Astrocyte of the spinal cord (primary cell): ENCODE data around the gene NOP10.
"Not testable (repeated sequence)": the region's sequence is repeated elsewhere in the genome, so short reads cannot be mapped to it uniquely, and the experiment has no call there.

Experiments
- DNase-seq: peaks from one replicate; pipeline ENCODE4 v3.0.0; 2011; ENCODE audit warnings: low read depth, low spot score
- H3K4me3 ChIP-seq: 2 replicates; pipeline ENCODE4 v1.5.1; 2011; ENCODE audit warnings: low read depth, mild to moderate bottlenecking, low read length, moderate library complexity
- in situ Hi-C: cut with HindIII; loops from 2 replicates; pipeline ENCODE4 v1.10.0; 2017; ENCODE audit warnings: low sequenced_read_pairs
- TF ChIP-seq, protein P1 (sequence below): IDR thresholded peaks from 2 replicates; pipeline ENCODE4 v1.5.1; 2012; ENCODE audit warnings: low read depth, mild to moderate bottlenecking, low read length, inconsistent platforms

The NOP10 gene

DNA sequence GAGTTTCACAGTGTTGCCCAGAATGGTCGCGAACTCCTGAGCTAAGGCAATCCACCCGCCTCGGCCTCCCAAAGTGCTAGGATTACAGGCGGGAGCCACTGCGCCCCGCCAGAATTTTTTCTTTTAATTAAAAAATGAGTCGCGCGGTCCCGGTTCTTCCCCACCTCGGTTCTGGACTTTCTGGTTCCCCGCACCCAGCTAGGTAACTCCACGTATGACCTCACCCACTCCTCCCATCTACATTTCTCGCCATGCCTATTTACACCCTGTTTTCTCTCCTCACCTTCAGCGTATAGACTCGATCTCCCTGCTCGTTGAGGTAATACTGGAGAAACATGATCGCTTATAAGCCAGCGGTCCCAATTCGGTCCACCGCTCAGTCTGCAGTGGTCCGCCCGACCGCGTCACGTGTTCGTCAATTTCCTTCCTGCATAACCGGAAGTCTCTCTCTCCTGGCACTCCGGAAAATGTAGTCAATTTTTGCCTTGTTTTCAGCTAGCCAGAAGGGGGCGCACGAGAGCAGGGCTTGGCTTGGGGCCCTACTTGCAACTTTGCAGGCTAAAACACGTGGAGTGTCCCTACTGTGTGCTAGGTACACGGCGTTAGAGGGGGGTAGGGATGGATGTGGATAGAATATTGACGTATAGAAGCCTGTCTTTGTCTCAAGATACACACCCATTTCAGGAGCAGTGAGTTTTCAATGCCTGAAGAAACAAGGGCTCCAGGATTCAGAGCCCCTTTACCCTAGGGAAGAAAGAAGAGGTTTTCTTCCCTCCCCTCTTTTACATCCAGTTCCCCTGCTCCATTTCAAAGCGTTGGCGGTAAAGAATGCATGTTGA is at the start of gene NOP10, which contains the start of gene NUTM1:
Gene NOP10, minus strand, starts transcription at position 400 of the 839 bp plus-strand sequence. Its CDS starts 63 bp downstream, at position 337.
Gene NUTM1, plus strand, starts transcription at position 579 of the 839 bp plus-strand sequence. CDS start 382 bp downstream, outside the sequence.
- TF ChIP-seq, protein P1, sequence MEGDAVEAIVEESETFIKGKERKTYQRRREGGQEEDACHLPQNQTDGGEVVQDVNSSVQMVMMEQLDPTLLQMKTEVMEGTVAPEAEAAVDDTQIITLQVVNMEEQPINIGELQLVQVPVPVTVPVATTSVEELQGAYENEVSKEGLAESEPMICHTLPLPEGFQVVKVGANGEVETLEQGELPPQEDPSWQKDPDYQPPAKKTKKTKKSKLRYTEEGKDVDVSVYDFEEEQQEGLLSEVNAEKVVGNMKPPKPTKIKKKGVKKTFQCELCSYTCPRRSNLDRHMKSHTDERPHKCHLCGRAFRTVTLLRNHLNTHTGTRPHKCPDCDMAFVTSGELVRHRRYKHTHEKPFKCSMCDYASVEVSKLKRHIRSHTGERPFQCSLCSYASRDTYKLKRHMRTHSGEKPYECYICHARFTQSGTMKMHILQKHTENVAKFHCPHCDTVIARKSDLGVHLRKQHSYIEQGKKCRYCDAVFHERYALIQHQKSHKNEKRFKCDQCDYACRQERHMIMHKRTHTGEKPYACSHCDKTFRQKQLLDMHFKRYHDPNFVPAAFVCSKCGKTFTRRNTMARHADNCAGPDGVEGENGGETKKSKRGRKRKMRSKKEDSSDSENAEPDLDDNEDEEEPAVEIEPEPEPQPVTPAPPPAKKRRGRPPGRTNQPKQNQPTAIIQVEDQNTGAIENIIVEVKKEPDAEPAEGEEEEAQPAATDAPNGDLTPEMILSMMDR, result peak; percentile 91
- in situ Hi-C loops, result no loop called here
- peak within 1 kb of the TSS; percentile 90 for H3K4me3 ChIP-seq
- DNase-seq, result peak; percentile 93

DNA sequence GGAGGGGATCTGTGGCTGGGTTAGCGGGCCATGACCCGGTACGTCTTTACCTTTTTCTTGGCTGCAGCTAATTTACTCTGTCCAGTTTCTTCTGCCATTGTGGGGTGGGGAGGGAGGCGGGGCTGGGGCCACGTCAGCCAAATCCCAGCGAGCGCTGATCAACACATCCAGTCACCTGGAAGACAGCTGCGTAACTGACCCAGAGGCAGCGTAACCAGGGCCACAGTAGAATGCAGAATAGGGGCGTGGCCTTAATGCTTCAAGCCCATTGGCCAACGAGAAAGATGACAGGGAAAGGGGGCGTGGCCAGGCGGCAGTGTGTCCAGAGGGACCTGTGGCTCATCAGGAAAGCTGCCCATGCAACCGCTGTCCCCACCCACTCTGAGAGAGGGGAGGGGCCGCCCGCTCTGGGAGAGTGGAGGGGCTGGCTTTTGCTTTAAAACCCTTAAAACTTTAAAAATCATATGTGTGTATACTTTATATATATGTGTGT is 46.7 kb upstream of the NOP10 start:
- in situ Hi-C loops, DNase-seq, H3K4me3 ChIP-seq: not testable (repeated sequence)

DNA sequence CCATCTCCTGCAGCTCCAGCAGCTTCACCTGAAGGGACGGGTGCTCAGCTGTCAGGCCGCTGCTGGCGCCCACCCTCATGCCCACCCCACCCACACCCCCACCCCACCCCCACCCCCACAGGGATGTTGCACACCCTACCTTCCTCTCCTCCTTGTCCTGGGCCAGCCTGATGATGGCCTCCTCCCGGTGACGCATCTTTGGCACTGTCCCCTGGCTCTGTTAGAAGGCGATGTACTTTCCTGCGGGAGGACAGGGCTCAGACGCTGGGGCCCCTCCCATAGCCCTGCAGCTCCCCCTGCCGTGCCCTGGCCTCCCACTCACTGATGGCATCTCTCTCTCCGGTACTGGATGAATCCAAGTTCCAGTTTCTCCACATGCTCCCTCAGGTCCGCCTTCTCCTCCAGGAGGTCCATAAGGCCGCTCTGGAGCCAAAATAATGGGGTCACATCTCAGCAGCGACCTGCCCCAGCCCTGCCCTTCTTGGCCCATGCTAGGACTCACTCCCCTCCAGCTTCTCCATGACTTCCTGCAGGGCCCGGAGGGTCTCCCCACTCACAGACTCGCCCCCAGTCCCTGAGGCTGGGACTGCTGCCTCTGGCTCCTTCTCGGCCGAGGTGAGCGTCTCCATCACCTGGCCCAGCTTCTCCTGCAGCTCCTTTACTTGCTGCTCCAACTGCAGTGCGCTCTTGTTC is 39.0 kb upstream of the NOP10 start:
- H3K4me3 ChIP-seq, DNase-seq, in situ Hi-C loops: not testable (repeated sequence)

DNA sequence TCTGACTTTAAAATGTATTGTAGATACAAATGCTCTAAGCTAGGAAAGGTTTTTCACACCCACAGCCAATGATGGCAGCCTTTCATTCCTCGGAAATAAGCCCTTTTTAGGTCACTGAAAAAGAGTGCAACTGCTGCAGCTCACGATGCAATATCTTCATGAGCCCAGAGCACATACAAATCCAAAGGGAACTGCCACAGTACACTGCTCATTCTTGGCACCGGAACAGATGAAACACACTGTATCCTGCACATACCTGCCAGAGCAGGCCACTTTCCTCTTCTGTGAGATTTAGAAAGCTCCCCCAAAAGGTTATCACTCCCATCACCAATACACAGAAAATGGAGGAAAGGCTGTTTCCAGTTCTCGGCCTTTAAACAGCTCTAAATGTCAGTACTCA is 37.6 kb upstream of the NOP10 start:
- DNase-seq, H3K4me3 ChIP-seq, in situ Hi-C loops: not testable (repeated sequence)

DNA sequence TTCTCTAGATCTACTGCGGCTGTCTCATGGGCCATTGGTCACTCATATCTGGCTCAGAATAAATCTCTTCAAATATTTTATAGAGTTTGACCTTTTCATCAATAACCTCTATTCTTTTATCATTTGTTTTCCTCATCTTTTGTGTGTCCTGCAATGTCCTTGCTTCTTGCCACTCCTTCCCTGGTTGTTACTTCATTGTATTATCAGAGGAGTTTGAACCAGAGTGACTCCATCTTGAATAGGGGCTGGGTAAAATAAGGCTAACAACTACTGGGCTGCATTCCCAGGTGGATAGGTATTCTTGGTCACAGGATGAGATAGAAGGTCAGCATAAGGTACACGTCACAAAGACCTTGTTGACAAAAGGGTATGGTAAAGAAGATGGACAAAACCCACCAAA is 33.9 kb upstream of the NOP10 start:
- in situ Hi-C loops, result no loop called here
- TF ChIP-seq, protein P1, result no peak

DNA sequence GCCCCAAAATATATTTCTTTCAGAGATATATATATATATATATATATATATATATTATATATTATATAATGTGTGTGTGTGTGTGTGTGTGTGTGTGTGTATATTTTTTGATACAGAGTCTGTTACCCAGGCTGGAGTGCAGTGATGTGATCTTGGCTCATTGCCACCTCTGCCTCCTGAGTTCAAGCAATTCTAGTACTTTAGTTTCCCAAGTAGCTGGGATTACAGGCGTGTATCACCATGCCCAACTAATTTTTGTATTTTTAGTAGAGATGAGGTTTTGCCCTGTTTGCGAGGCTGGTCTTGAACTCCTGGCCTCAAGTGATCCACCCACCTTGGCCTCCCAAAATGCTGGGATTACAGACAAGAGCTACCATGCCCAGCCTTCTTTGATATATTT is 32.6 kb upstream of the NOP10 start:
- in situ Hi-C loops, H3K4me3 ChIP-seq, DNase-seq: not testable (repeated sequence)

More for the DNA sequence above, 33.9 kb upstream of the NOP10 start:
- no peak overlapping the region for H3K4me3 ChIP-seq
- no peak for DNase-seq

DNA sequence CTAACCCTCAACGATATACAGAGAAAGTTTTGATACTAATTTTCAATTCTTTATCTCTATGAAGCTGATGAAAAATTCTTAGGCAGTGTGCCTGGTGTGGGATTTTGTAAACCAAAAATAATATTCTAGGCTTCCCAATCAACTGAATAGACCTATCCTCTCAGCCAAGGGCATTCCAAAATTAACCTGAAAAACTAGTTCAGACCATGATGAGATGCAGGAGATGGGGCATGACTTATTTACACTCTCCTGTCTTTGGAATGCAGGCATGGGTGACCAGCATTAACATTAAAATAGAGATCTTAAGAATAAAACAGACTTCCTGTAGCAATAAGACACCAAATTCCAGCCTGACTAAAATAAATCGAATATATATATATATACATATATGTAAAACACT is 31.9 kb upstream of the NOP10 start:
- TF ChIP-seq, protein P1, result no peak
- in situ Hi-C loops, result no loop called here
- H3K4me3 ChIP-seq, result no peak overlapping the region
- no peak for DNase-seq

DNA sequence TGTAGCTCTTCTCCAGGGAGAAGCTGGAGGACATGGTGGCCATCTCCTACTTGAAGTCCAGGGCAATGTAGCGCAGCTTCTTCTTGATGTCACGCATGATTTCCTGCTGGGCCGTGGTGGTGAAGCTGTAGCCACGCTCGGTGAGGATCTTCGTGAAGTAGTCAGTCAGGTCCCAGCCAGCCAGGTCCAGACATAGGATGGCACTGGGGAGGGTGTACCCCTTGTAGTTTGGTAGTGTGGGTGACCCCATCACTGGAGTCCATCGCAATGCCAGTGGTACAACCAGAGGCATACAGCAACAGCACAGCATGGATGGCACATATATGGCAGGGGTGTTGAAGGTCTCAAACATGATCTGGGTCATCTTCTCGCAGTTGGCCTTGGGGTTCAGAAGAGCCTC is 31.0 kb upstream of the NOP10 start:
- in situ Hi-C loops, result no loop called here
- TF ChIP-seq, protein P1, result no peak
- H3K4me3 ChIP-seq, result no peak overlapping the region
- DNase-seq, result no peak
